ENCODE measurements around the gene MCM5. TPM values are rescaled to one million over a fixed set of nuclear protein-coding genes. Genes with fewer than 3 reads are reported as not detected.

Gene MCM5
- total RNA-seq, 1 donor: 31.5 TPM

- no peak overlapping the region for H3K4me3 ChIP-seq (ENCODE audit: low read depth, low read length)
- no peak for DNase-seq (ENCODE audit: low read depth)
- no peak for TF ChIP-seq CTCF (IDR thresholded peaks at IDR 0.05; ENCODE audit: insufficient read depth, low read depth, low read length)
These were observed 20.6 kb upstream of the MCM5 start for GRCh38 chr22:35379146-35379993.

- DNase-seq (ENCODE audit: low read depth): no peak
- no peak overlapping the region for H3K4me3 ChIP-seq (ENCODE audit: low read depth, low read length)
- no peak for TF ChIP-seq CTCF (IDR thresholded peaks at IDR 0.05; ENCODE audit: insufficient read depth, low read depth, low read length)
These were observed 19.9 kb upstream of the MCM5 start for GRCh38 chr22:35380013-35380412.

GRCh38 chr22:35380537-35381423 lies 19.2 kb upstream of the MCM5 start, which contains the start of gene HMOX1:
HMOX1 (plus strand) TSS chr22:35381096; CDS start chr22:35381174, 78 bp downstream.
- TF ChIP-seq CTCF (IDR thresholded peaks at IDR 0.05; ENCODE audit: insufficient read depth, low read depth, low read length): no peak
- peak within 1 kb of the TSS; percentile 89 for H3K4me3 ChIP-seq (ENCODE audit: low read depth, low read length)
- peak; percentile 95 for DNase-seq (ENCODE audit: low read depth)

GRCh38 chr22:35381424-35382009 lies 18.4 kb upstream of the MCM5 start:
- no peak for DNase-seq (ENCODE audit: low read depth)
- peak overlapping the region; percentile 89 for H3K4me3 ChIP-seq (ENCODE audit: low read depth, low read length)
- TF ChIP-seq CTCF (IDR thresholded peaks at IDR 0.05; ENCODE audit: insufficient read depth, low read depth, low read length): no peak

- H3K4me3 ChIP-seq (ENCODE audit: low read depth, low read length): no peak overlapping the region
- no peak for DNase-seq (ENCODE audit: low read depth)
- TF ChIP-seq CTCF (IDR thresholded peaks at IDR 0.05; ENCODE audit: insufficient read depth, low read depth, low read length): no peak
These were observed 16.3 kb upstream of the MCM5 start for GRCh38 chr22:35383679-35384071.

- TF ChIP-seq CTCF (IDR thresholded peaks at IDR 0.05; ENCODE audit: insufficient read depth, low read depth, low read length): no peak
- no peak for DNase-seq (ENCODE audit: low read depth)
- no peak overlapping the region for H3K4me3 ChIP-seq (ENCODE audit: low read depth, low read length)
These were observed 15.4 kb upstream of the MCM5 start for GRCh38 chr22:35384527-35384926.

All from fibroblast of villous mesenchyme (primary cell).